AG08395 (cell line): ENCODE results near the gene LYPD5.

Source experiments
- DNase-seq: peaks from one replicate; pipeline ENCODE4 v3.0.0; 2012; ENCODE audit warnings: mixed read lengths, low spot score

Gene LYPD5

DNA sequence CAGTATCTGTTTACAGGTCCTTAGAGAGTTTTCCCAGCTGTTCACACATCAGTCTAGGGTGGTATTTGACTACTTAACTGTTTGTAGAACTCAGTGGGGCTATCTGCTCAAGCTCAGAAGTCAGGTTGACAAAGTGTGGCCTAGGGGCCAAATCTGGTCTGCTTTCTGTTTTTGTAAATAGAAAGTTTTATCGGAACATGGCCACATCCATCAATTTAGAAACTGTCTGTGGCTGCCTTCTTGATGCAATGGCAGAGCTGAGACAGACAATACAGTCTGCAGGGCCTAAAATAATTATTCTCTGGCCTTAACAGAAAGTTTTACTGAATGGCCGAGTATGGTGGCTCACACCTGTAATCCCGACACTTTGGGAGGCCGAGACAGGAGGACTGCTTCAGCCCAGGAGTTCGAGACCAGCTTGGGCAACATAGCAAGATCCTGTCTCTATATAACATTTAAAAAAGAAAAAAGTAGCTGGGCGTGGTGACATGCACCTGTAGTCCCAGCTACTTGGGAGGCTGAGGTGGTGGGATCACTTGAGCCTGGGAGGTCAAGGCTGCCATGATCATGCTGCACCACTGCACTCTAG is 49.9 kb downstream of the LYPD5 start:
- DNase-seq = no peak

DNA sequence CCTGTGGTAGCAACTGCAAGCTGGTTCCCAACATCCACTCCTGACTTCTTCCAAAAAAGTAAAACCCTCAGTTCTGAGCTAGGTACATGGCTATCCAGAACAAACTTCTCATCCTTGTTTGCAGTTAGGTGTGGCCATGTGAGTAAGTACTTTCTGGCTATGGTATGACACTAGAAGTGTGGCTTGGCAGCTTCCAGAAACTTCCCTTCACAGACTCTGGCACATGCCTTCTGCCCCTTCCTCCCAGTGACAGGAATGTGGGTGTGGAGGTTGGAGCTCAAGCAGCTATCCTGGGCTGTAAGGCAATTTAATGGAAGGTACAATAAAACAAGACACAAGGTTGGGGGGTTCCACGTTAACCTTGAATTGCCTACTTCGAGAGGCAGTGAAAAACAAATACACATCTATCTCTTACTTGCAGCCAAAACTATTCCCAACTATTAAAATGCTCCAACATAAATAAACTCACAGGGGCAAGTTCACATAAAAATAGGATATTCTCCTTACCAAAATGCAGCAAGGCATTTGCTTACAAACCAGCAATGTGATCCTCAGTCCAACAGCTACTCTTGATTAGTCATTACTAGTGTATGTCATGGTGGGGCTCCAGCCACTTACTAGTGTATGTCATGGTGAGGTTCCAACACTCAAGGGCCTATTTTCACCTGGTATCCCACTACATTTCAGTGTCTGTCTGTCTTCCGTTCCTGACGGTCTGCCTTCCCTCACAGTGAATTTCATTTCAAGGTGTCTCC is 50.6 kb downstream of the LYPD5 start:
- DNase-seq = no peak

DNA sequence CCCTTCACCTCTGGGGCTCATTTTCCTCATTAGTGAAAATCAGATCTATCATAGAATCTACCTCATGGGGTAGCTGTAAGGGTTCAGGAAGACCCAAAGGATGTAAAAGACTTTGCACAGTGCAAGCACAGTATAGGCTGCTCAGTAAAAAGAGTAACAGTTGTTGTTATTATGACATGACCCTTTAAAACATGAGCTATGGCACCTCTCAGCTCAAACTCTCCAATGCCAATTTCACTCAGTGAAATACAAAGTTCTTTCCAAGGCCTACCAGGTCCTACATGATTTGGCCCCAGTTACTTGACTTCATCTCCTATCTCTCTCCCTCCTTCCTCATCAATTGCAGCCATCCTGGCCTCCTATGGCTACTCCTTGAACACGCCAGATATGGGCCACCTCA is 52.3 kb downstream of the LYPD5 start:
- DNase-seq = no peak

DNA sequence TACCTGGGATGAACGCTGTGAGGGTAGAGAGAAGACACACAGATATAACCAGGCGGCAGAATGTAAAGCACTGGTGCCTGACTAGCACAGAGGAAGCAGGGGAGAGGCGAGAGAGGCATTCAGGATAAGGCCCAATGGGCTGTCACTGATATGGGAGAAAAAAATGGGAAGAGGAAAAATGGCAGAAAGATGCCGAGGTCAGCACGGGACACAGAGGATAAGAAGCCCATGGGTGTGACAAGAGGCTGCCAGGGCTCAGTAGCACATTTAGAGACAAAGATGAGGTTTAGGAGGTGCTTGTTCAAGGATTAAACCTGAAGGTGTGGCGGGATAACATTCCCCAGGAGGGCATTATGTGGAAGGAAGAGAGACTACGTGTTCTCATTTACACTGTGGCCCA is 53.1 kb downstream of the LYPD5 start:
- no peak for DNase-seq

DNA sequence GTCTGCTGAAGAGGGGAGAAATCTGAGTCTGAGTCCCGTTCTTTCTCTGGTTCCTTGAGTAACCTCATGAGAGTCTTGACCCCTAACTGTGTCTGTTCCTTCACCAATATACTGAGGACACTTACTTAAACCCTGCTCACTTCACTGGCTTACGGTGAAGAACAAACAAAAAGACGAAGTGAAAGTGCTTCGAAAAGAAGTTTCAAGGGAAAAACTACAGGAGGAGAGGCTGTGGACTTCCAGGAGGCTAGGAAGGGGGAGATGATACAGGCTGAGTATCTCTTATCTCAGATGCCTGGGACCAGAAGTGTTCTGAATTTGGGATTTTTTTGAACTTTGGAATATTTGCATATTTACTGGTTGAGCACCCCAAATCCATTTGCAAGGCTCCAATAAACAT is 53.6 kb downstream of the LYPD5 start:
- DNase-seq = no peak

DNA sequence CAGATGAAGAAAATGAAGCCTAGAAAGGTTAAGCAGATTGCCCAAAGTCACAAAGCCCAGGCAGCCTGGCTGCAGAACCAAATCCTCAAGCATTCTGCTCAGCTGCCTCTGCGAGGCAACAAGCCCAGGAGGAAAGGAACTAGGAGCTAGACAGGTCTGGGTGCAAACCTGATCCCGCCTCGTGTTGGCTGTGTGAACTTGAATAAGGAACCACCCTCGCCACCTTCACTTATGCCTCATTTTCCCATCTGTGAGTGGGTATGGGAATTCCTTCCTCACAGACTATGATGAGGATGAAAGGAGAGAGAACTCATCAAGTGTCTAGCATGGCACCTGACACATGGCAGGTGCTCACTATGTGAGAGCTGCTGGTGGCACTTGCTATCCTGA is 54.0 kb downstream of the LYPD5 start:
- no peak for DNase-seq

DNA sequence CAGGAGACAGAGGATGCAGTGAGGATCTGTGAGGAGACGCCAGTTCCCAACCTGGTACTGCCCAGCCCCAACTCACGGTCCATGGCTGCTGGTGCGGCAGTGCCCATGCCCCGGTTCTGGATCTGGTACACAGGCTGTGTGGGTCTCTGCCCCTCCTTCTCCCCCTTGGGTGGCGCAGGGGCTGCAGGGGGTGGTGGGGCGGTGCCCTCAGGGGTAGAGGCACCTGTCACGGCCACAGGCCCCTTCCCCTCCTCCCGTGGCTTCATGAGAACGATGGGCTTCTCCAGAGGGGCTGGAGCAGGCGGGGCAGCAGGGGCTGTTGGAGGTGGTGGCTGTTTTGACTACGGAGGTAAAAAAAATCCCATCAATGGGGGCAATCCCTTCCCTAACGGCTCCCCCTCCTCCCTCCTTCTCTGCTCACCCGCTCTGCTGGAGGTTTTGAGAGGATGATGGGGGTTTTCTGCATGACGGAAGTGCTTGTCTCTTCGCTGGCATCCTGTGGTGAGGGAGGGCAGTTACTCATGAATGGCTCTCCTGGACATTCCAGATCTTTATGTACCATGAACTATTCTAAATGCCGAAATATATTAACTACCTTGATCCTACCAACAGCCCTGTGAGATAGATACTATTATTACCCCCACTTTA is 54.6 kb downstream of the LYPD5 start:
- no peak for DNase-seq
